AG04450 (cell line): ENCODE data around the gene FAM47E. TPM values are rescaled to one million over a fixed set of nuclear protein-coding genes. Genes with fewer than 3 reads are reported as not detected.

Experiments
- CTCF ChIA-PET: fragments of 300-600, 350-600 bp; formaldehyde crosslinking; extraction: SDS; loops from one replicate; lab custom pipeline; 2022; ENCODE audit warnings: antibody characterized with exemption, inconsistent platforms; lab: Charles Lee
- POLR2A ChIA-PET: fragments of 350-600 bp; formaldehyde crosslinking; extraction: SDS; loops from one replicate; lab custom pipeline; 2021; ENCODE audit warnings: antibody characterized with exemption, inconsistent platforms; lab: Yijun Ruan, JAX
- DNase-seq: peaks from one replicate; pipeline ENCODE4 v3.0.0-alpha.2; 2011; ENCODE audit warnings: low read depth, low spot score
- H3K27ac ChIP-seq: one replicate; pipeline ENCODE4 v1.5.1; 2012; ENCODE audit warnings: low read depth, low read length, control low read depth
- H3K27me3 ChIP-seq: one replicate; pipeline ENCODE4 v1.6.0; 2012; ENCODE audit warnings: low read length; ENCODE audit not compliant: control insufficient read depth, insufficient read depth
- H3K4me3 ChIP-seq: 2 replicates; pipeline ENCODE4 v1.5.1; 2011; ENCODE audit warnings: mild to moderate bottlenecking, low read depth, low read length, control low read depth
- H3K9me3 ChIP-seq: 2 replicates; pipeline ENCODE4 v1.5.1; 2012; ENCODE audit warnings: low read length; ENCODE audit not compliant: control insufficient read depth, insufficient read depth
- CTCF ChIP-seq: IDR thresholded peaks from 2 replicates; pipeline ENCODE4 v1.5.1; 2011; ENCODE audit warnings: low read depth, low read length, control low read depth, inconsistent platforms
- polyA minus RNA-seq: library from RNA; depleted of rRNA, polyadenylated mRNA; stranded (reverse); fragments of >200 nt; gene quantifications from 2 replicates; pipeline ENCODE4 v1.2.3, GENCODE V29; 2011; rRNA and poly(A)+ RNA removed
- polyA plus RNA-seq: library from polyadenylated mRNA; depleted of rRNA; stranded (reverse); fragments of >200 nt; gene quantifications from 2 replicates; pipeline ENCODE4 v1.2.3, GENCODE V29; 2011; rRNA removed

FAM47E gene, protein sequence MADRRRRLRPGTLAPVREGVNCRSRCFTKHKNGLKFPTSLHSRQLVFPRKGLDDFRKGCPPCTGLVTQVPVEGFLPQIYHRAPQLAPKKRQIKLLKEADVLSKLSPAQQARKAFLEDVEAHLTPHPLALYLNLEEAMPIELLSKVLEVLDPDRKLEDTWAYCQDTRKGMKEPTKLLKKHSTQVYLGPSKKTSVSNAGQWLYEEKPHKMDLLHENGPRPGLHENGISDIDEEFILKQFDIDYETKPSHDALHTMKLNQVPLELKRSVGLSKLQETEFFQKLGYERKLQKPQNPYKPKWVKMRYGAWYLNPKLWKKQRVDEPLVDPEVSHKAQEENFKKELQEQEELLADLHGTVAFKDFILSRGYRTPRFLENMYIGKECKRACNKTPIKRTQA
- polyA plus RNA-seq (0.06 TPM in 1 of 2 replicates, not detected in the other), polyA minus RNA-seq (0.17 TPM in 1 of 2 replicates, not detected in the other)

GRCh38 chr4:76251441-76252270, at the start of gene FAM47E:
TSS of gene FAM47E (plus strand) at chr4:76251721. CDS start at chr4:76251747, 26 bp downstream.
- ChIA-PET CTCF (interaction anchor here (1.1 to 1.4 kb wide), 2 partner anchors 72 kb away, joined by 4 to 8 read pairs; no protein-coding TSS in a partner anchor), POLR2A (no interaction called here)
- Histone ChIP-seq H3K9me3 (peaks cover 4% of the 10 kb centered on the region; the same call in 1 of the 2 replicates), H3K27ac (no peak within 1 kb of the TSS), H3K27me3 (peaks cover 50% of the 10 kb centered on the region), H3K4me3 (peak within 1 kb of the TSS; percentile 45)
- no peak for TF ChIP-seq CTCF
- DNase-seq: no peak

DNA sequence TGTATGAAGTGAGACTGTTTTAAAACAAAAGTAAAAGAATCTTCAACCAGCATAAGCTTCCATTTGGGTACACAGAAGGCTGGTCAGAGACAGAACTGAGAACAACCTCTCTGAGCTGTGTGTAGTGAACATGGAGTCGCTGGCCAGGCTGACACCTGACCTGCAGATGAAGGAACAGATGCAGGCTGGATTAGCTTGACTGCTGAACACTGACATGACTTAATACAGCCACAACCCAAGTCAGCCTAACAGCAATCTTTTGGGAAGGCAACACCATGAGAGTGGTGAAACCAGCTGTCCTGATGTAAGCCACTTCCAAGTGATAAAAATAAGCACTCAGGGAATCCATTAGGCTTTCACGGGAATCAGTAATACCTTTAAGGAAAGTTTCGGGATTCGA, 48.0 kb upstream of the FAM47E start:
- no peaks in the 10 kb centered on the region for H3K9me3 ChIP-seq
- no peaks in the 10 kb centered on the region for H3K27me3 ChIP-seq
- ChIA-PET POLR2A (no interaction called here), CTCF (interaction anchor here (3.2 kb wide), 1 partner anchor 24 kb away, joined by 24 read pairs; no protein-coding TSS in a partner anchor)
- TF ChIP-seq CTCF: no peak
- no peak for DNase-seq
- no peak overlapping the region for H3K27ac ChIP-seq
- H3K4me3 ChIP-seq: no peak overlapping the region

GRCh38 chr4:76204936-76205335, 46.6 kb upstream of the FAM47E start:
- no peaks in the 10 kb centered on the region for H3K9me3 ChIP-seq
- H3K27me3 ChIP-seq: no peaks in the 10 kb centered on the region
- no peak for DNase-seq
- H3K4me3 ChIP-seq: no peak overlapping the region
- TF ChIP-seq CTCF: no peak
- CTCF ChIA-PET: interaction anchor here (3.2 kb wide), 1 partner anchor 25 kb away, joined by 24 read pairs; no protein-coding TSS in a partner anchor
- POLR2A ChIA-PET: no interaction called here
- H3K27ac ChIP-seq: no peak overlapping the region

DNA sequence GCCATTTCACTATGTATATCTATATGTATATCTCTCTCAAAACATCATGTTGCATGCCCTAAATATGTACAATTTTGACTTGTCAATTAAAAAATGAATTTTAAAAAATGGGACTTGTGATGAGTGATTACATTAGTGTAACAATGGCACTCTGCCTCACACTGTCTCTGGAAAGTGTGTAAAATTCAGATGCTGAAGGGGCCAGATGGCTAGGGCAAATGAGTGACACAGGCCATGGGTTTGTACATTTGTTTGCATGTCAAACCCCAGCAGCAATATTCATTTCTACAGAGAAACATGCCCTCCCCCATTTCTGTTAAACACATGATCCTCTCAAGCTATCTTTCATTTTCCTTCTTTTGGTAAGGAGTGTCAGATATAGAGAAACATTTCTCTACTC, 46.0 kb upstream of the FAM47E start:
- Histone ChIP-seq H3K27me3 (no peaks in the 10 kb centered on the region), H3K9me3 (no peaks in the 10 kb centered on the region), H3K4me3 (no peak overlapping the region), H3K27ac (no peak overlapping the region)
- no peak for DNase-seq
- no peak for TF ChIP-seq CTCF
- ChIA-PET CTCF (interaction anchor here (3.2 kb wide), 1 partner anchor 26 kb away, joined by 24 read pairs; no protein-coding TSS in a partner anchor), POLR2A (no interaction called here)
